Keratinocyte (primary cell): ENCODE results near the gene CHMP1B.

Experiments
- EZH2 ChIP-seq: IDR thresholded peaks from one replicate; pipeline ENCODE4 v1.6.1; 2012; ENCODE audit warnings: inconsistent platforms, mild to moderate bottlenecking, low read length, moderate library complexity
- TF ChIP-seq, protein P1 (sequence below), 3 experiments: IDR thresholded peaks in 1 of 3; conservative IDR thresholded peaks in 1 of 3; optimal IDR thresholded peaks in 1 of 3; 2 replicates in 2 of 3; 3 replicates in 1 of 3; pipeline versions ENCODE3 to v1.5.1; 2011; ENCODE audit warnings: low read length in 3 of 3, mild to moderate bottlenecking in 3 of 3, moderate library complexity in 2 of 3, control low read depth in 1 of 3, inconsistent platforms in 1 of 3; ENCODE audit not compliant: insufficient read depth in 2 of 3; ENCODE audit errors: extremely low read depth in 1 of 3

DNA sequence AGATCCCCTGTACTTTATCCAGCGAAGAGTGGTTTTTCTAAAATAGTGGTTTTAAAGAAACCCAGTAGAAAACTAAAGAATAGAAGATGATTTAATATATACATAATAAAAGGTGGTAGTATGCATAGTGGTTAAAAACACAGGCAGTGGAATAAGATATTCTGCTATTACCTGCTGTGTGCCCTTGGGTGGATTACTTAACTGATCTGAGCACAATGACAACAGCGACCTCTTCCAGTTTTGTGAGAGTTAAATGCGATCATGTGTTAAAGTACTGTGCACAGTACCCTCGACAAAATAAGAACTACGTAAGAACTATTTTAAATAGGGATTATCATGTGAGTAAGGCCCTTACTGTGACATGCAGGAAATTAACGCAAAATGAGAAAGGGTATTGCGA lies 30.0 kb upstream of the CHMP1B start:
- TF ChIP-seq, protein P1, sequence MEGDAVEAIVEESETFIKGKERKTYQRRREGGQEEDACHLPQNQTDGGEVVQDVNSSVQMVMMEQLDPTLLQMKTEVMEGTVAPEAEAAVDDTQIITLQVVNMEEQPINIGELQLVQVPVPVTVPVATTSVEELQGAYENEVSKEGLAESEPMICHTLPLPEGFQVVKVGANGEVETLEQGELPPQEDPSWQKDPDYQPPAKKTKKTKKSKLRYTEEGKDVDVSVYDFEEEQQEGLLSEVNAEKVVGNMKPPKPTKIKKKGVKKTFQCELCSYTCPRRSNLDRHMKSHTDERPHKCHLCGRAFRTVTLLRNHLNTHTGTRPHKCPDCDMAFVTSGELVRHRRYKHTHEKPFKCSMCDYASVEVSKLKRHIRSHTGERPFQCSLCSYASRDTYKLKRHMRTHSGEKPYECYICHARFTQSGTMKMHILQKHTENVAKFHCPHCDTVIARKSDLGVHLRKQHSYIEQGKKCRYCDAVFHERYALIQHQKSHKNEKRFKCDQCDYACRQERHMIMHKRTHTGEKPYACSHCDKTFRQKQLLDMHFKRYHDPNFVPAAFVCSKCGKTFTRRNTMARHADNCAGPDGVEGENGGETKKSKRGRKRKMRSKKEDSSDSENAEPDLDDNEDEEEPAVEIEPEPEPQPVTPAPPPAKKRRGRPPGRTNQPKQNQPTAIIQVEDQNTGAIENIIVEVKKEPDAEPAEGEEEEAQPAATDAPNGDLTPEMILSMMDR (optimal IDR thresholded peaks at IDR 0.05 in 1 of 3, IDR thresholded peaks at IDR 0.05 in 1 of 3, conservative IDR thresholded peaks at IDR 0.05 in 1 of 3; ENCODE audit: extremely low read depth in 1 of 3, insufficient read depth in 2 of 3, low read length in 3 of 3) = no peak
- no peak for TF ChIP-seq EZH2
